SK-N-SH (cell line): ENCODE results near the gene HSD17B1. TPM values are rescaled to one million over a fixed set of nuclear protein-coding genes. Genes with fewer than 3 reads are reported as not detected.
A peak's percentile ranks its signal among the peaks of the same experiment; 100 is the strongest.

Experiments
- CTCF ChIA-PET: fragments of 300-600, 350-600 bp; formaldehyde crosslinking; extraction: SDS; loops from one replicate; lab custom pipeline; 2021; lab: Yijun Ruan, JAX
- POLR2A ChIA-PET: fragments of 350-600 bp; sonication (Branson Sonifier 250); formaldehyde crosslinking; extraction: SDS; loops from one replicate; lab custom pipeline; 2020; ENCODE audit warnings: antibody characterized with exemption, inconsistent platforms; lab: Yijun Ruan, JAX
- DNase-seq: peaks from one replicate; pipeline ENCODE4 v3.0.0; 2012
- H2AFZ ChIP-seq: fragments of 200-600 bp; sonication (generic); 2 replicates; pipeline ENCODE4 v1.8.1; 2016; ENCODE audit warnings: antibody characterized with exemption, mild to moderate bottlenecking, low read depth
- H3F3A ChIP-seq: fragments of 200-600 bp; sonication (generic); replicated peaks from 2 replicates; pipeline ENCODE3; 2016; ENCODE audit warnings: antibody characterized with exemption, mild to moderate bottlenecking; ENCODE audit not compliant: insufficient read depth
- H3K27ac ChIP-seq, 2 experiments: fragments of 200-500 bp in 1 of 2; fragments of 200-600 bp in 1 of 2; sonication (Bioruptor generic) in 1 of 2; sonication (generic), shearing (Covaris generic) in 1 of 2; 2 replicates each; pipeline versions ENCODE4 v1.5.1 to v1.6.1; 2014 to 2016; ENCODE audit warnings: low read depth in 2 of 2, inconsistent platforms in 1 of 2, low read length in 1 of 2, mild to moderate bottlenecking in 1 of 2, mixed read lengths in 1 of 2
- H3K27me3 ChIP-seq: fragments of 200-600 bp; sonication (generic), shearing (Covaris generic); 2 replicates; pipeline ENCODE4 v1.6.1; 2016; ENCODE audit warnings: mixed run types; ENCODE audit not compliant: insufficient read depth
- H3K36me3 ChIP-seq, 2 experiments: fragments of 200-500 bp in 1 of 2; fragments of 200-600 bp in 1 of 2; sonication (Bioruptor generic) in 1 of 2; sonication (generic) in 1 of 2; replicated peaks in 1 of 2; 2 replicates each; pipeline versions ENCODE3 to v1.5.1; 2014 to 2016; ENCODE audit warnings: low read length in 1 of 2, mild to moderate bottlenecking in 1 of 2; ENCODE audit not compliant: insufficient read depth in 2 of 2, control insufficient read depth in 1 of 2
- H3K4me1 ChIP-seq, 2 experiments: fragments of 200-500 bp in 1 of 2; fragments of 200-600 bp in 1 of 2; sonication (Bioruptor generic) in 1 of 2; sonication (generic), shearing (Covaris generic) in 1 of 2; 2 replicates each; pipeline versions ENCODE4 v1.5.1 to v1.6.1; 2014 to 2016; ENCODE audit warnings: low read depth in 1 of 2, low read length in 1 of 2, mixed run types in 1 of 2; ENCODE audit not compliant: insufficient read depth in 2 of 2, control insufficient read depth in 1 of 2
- H3K4me2 ChIP-seq: fragments of 200-600 bp; sonication (generic), shearing (Covaris generic); 2 replicates; pipeline ENCODE4 v1.6.1; 2017; ENCODE audit warnings: mixed run types
- H3K4me3 ChIP-seq, 2 experiments: fragments of 200-500 bp in 1 of 2; fragments of 200-600 bp in 1 of 2; sonication (Bioruptor generic) in 1 of 2; sonication (generic), shearing (Covaris generic) in 1 of 2; 2 replicates each; pipeline versions ENCODE4 v1.5.1 to v1.8.1; 2014 to 2016; ENCODE audit warnings: low read depth in 2 of 2, inconsistent platforms in 1 of 2, low read length in 1 of 2, mild to moderate bottlenecking in 1 of 2, mixed read lengths in 1 of 2, moderate library complexity in 1 of 2
- H3K79me2 ChIP-seq: fragments of 200-600 bp; sonication (generic); 2 replicates; pipeline ENCODE4 v1.8.1; 2017; ENCODE audit warnings: mild to moderate bottlenecking; ENCODE audit not compliant: insufficient read depth
- H3K9ac ChIP-seq: fragments of 200-600 bp; sonication (generic); 2 replicates; pipeline ENCODE4 v1.6.1; 2017; ENCODE audit warnings: mixed run types
- H3K9me2 ChIP-seq: fragments of 200-600 bp; sonication (generic); 2 replicates; pipeline ENCODE4 v1.6.1; 2017; ENCODE audit warnings: mixed run types
- H3K9me3 ChIP-seq: fragments of 200-600 bp; sonication (generic); 2 replicates; pipeline ENCODE4 v1.6.1; 2017; ENCODE audit warnings: mixed run types, mild to moderate bottlenecking, moderate library complexity
- H4K20me1 ChIP-seq: fragments of 200-600 bp; sonication (generic); 2 replicates; pipeline ENCODE4 v1.6.1; 2017; ENCODE audit warnings: mild to moderate bottlenecking, mixed run types; ENCODE audit not compliant: insufficient read depth
- CTCF ChIP-seq: fragments of 200-600 bp; sonication (generic); IDR thresholded peaks from 2 replicates; pipeline ENCODE4 v1.6.1; 2017; ENCODE audit warnings: antibody characterized with exemption, mild to moderate bottlenecking, moderate library complexity
- EZH2phosphoT487 ChIP-seq: fragments of 200-600 bp; sonication (generic); IDR thresholded peaks from 2 replicates; pipeline ENCODE4 v1.6.1; 2017; ENCODE audit warnings: low read depth, mixed run types, mild to moderate bottlenecking, antibody characterized with exemption, moderate library complexity, borderline replicate concordance
- FOSL2 ChIP-seq: IDR thresholded peaks from 2 replicates; pipeline ENCODE4 v1.4.0; 2012; ENCODE audit warnings: low read depth, mild to moderate bottlenecking, moderate library complexity, borderline replicate concordance
- FOXJ3 ChIP-seq: sonication (generic); formaldehyde crosslinking; IDR thresholded peaks from 2 replicates; pipeline ENCODE4 v1.5.1; 2020; ENCODE audit warnings: mild to moderate bottlenecking, missing genetic modification reagents
- FOXM1 ChIP-seq: IDR thresholded peaks from 2 replicates; pipeline ENCODE4 v1.4.0; 2012; ENCODE audit warnings: low read depth, mild to moderate bottlenecking
- GATA2 ChIP-seq: sonication (generic); formaldehyde crosslinking; IDR thresholded peaks from 2 replicates; pipeline ENCODE4 v1.5.0; 2020; ENCODE audit warnings: mild to moderate bottlenecking, missing genetic modification reagents
- IRF3 ChIP-seq: fragments of 150-350 bp; IDR thresholded peaks from 2 replicates; pipeline ENCODE4 v1.6.1; 2016; ENCODE audit warnings: mild to moderate bottlenecking, low read depth, low read length
- JUND ChIP-seq: IDR thresholded peaks from 2 replicates; pipeline ENCODE4 v1.4.0; 2012
- MAX ChIP-seq: IDR thresholded peaks from 2 replicates; pipeline ENCODE4 v1.4.0; 2012; ENCODE audit warnings: low read depth
- MEF2A ChIP-seq: IDR thresholded peaks from 2 replicates; pipeline ENCODE4 v1.4.0; 2012; ENCODE audit warnings: low read depth, borderline replicate concordance
- NFIC ChIP-seq: IDR thresholded peaks from 2 replicates; pipeline ENCODE4 v1.4.0; 2012; ENCODE audit warnings: borderline replicate concordance
- NRF1 ChIP-seq: IDR thresholded peaks from 2 replicates; pipeline ENCODE4 v1.6.1; 2012; ENCODE audit warnings: low read depth, mild to moderate bottlenecking, low read length
- POLR2AphosphoS5 ChIP-seq: IDR thresholded peaks from 2 replicates; pipeline ENCODE4 v1.6.1; 2012; ENCODE audit warnings: low read depth, low read length
- RAD21 ChIP-seq: IDR thresholded peaks from 2 replicates; pipeline ENCODE4 v1.6.1; 2012; ENCODE audit warnings: mild to moderate bottlenecking, low read length
- REST ChIP-seq: IDR thresholded peaks from 2 replicates; pipeline ENCODE4 v1.6.1; 2012; ENCODE audit warnings: mild to moderate bottlenecking, low read depth, low read length, moderate library complexity
- RFX5 ChIP-seq: IDR thresholded peaks from 2 replicates; pipeline ENCODE4 v1.6.1; 2012; ENCODE audit warnings: mild to moderate bottlenecking, improper control_type of control experiment, low read length
- SMC3 ChIP-seq: IDR thresholded peaks from 2 replicates; pipeline ENCODE4 v1.6.1; 2012; ENCODE audit warnings: low read depth, low read length, improper control_type of control experiment
- TAF1 ChIP-seq: IDR thresholded peaks from 2 replicates; pipeline ENCODE4 v1.6.1; 2012; ENCODE audit warnings: low read depth, mild to moderate bottlenecking, low read length, moderate library complexity, borderline replicate concordance
- TCF12 ChIP-seq: IDR thresholded peaks from 2 replicates; pipeline ENCODE4 v1.4.0; 2012
- TEAD4 ChIP-seq: IDR thresholded peaks from 2 replicates; pipeline ENCODE4 v1.4.0; 2012; ENCODE audit warnings: mild to moderate bottlenecking, borderline replicate concordance; ENCODE audit not compliant: insufficient read depth
- USF2 ChIP-seq: fragments of 150-350 bp; IDR thresholded peaks from 2 replicates; pipeline ENCODE4 v1.6.1; 2017; ENCODE audit warnings: antibody characterized with exemption, low read length, low read depth, borderline replicate concordance
- WGBS: methylation state at CpG from one replicate; pipeline ENCODE4 v1.1.6; 2017; ENCODE audit warnings: low lambda C conversion rate; 5-methylcytosine and 5-hydroxymethylcytosine counted together
- polyA plus RNA-seq, 3 experiments: library from polyadenylated mRNA; depleted of rRNA; stranded (reverse); fragments of >200 nt; gene quantifications; 2 replicates each; pipeline ENCODE4 v1.2.3, GENCODE V29; 2012

The HSD17B1 gene
- polyA plus RNA-seq, 1 of the 3 experiments (the other 2 are of a cell fraction), result 1.3 TPM

GRCh38 chr17:42526031-42526444 lies 26.7 kb upstream of the HSD17B1 start:
- no peaks in the 10 kb centered on the region for H3K9me2 ChIP-seq
- H3K4me2 ChIP-seq, result no peak overlapping the region
- peak overlapping the region in 1 of 2 experiments; percentile 100; a peak in 2 of 4 replicates for H3K27ac ChIP-seq
- CTCF ChIA-PET, result interaction anchor here (1.0 to 8.9 kb wide), 7 partner anchors 8 to 116 kb away, joined by 3 to 83 read pairs (median 17); partner anchors contain the start of genes CAVIN1 and NAGLU
- peaks cover 38% of the 10 kb centered on the region for H3F3A ChIP-seq
- WGBS, result 93% methylated on average over 5 of the region's 6 CpGs
- peaks cover 7 to 28% of the 10 kb centered on the region in 2 experiments; a peak in 3 of 4 replicates for H3K4me1 ChIP-seq
- H3K36me3 ChIP-seq, result no peaks in the 10 kb centered on the region
- peak overlapping the region; percentile 77; the same call in 1 of the 2 replicates for H2AFZ ChIP-seq
- H3K27me3 ChIP-seq, result no peaks in the 10 kb centered on the region
- H4K20me1 ChIP-seq, result no peaks in the 10 kb centered on the region
- H3K79me2 ChIP-seq, result peaks cover 16% of the 10 kb centered on the region
- no peak overlapping the region for H3K9ac ChIP-seq
- no peaks in the 10 kb centered on the region for H3K9me3 ChIP-seq
- DNase-seq, result no peak
- POLR2A ChIA-PET, result no interaction called here
- no peak for TF ChIP-seq MAX
- no peak for TF ChIP-seq IRF3
- no peak for TF ChIP-seq JUND
- no peak for TF ChIP-seq FOXJ3 (CRISPR knock-in tag)
- TF ChIP-seq FOSL2, result no peak
- TF ChIP-seq, all 33 proteins: peak for 0
- no peak overlapping the region for H3K4me3 ChIP-seq

GRCh38 chr17:42527932-42528331 lies 24.8 kb upstream of the HSD17B1 start:
- Histone ChIP-seq H2AFZ (no peak overlapping the region), H3K9me3 (no peaks in the 10 kb centered on the region), H3K27ac (no peak overlapping the region), H3K9me2 (no peaks in the 10 kb centered on the region), H3K36me3 (no peaks in the 10 kb centered on the region), H3K4me3 (no peak overlapping the region), H3K4me2 (no peak overlapping the region), H3K27me3 (no peaks in the 10 kb centered on the region), H4K20me1 (no peaks in the 10 kb centered on the region), H3F3A (peaks cover 30% of the 10 kb centered on the region), H3K79me2 (peaks cover 11% of the 10 kb centered on the region), H3K4me1 (peaks cover 2 to 9% of the 10 kb centered on the region in 2 experiments; a peak in 2 of 4 replicates), H3K9ac (no peak overlapping the region)
- ChIA-PET CTCF (interaction anchor here (0.5 to 8.9 kb wide), 35 partner anchors 8 to 723 kb away, joined by 3 to 83 read pairs (median 4); partner anchors contain the start of genes CAVIN1 and NAGLU), POLR2A (interaction anchor here (0.6 to 1.3 kb wide), 2 partner anchors 9 to 48 kb away, joined by 4 to 6 read pairs; partner anchors contain the start of gene NAGLU)
- no peak for DNase-seq
- 83% methylated on average over 6 of the region's 6 CpGs for WGBS
- TF ChIP-seq RFX5 (no peak), USF2 (no peak), REST (no peak), GATA2 (no peak), CTCF (no peak), EZH2phosphoT487 (no peak), SMC3 (no peak), FOXM1 (no peak), MEF2A (no peak), TCF12 (no peak), NFIC (no peak), NRF1 (no peak), TEAD4 (no peak), FOXJ3 (CRISPR knock-in tag) (no peak), TAF1 (no peak), RAD21 (no peak), POLR2AphosphoS5 (no peak), JUND (no peak)
